Ovary (tissue), 9 donors: ENCODE measurements around the gene CCDC80. TPM values are rescaled to one million over a fixed set of nuclear protein-coding genes. Genes with fewer than 3 reads are reported as not detected.
A peak's percentile ranks its signal among the peaks of the same experiment; 100 is the strongest.

Experiments
- DNase-seq, 5 donors: peaks; one replicate each; pipeline ENCODE4 v3.0.0-alpha.2; 2019 to 2020
- H3K27ac ChIP-seq, 2 donors: fragments of 200-600 bp; one replicate each; pipeline versions ENCODE4 v1.5.1 to v1.8.0; 2019 to 2022
- H3K27me3 ChIP-seq: fragments of 200-600 bp; one replicate; pipeline ENCODE4 v1.8.0; 2022
- H3K36me3 ChIP-seq: fragments of 200-600 bp; sonication (generic); one replicate; pipeline ENCODE4 v1.5.1; 2019
- H3K4me1 ChIP-seq: one replicate; pipeline ENCODE4 v1.8.1; 2013; ENCODE audit warnings: mild to moderate bottlenecking, moderate library complexity; ENCODE audit not compliant: insufficient read depth
- H3K4me3 ChIP-seq: fragments of 200-600 bp; sonication (generic); one replicate; pipeline ENCODE4 v1.5.1; 2017
- H3K9me3 ChIP-seq, 2 donors: fragments of 200-600 bp in 1 of 2; sonication (generic) in 1 of 2; one replicate each; pipeline versions ENCODE4 v1.5.1 to v1.8.1; 2013 to 2019; ENCODE audit warnings: mild to moderate bottlenecking in 1 of 2, moderate library complexity in 1 of 2
- EP300 ChIP-seq: sonication (generic); formaldehyde crosslinking; IDR thresholded peaks from one replicate; pipeline ENCODE4 v1.6.1; 2017; ENCODE audit warnings: antibody characterized with exemption
- POLR2A ChIP-seq: fragments of 450-650 bp; IDR thresholded peaks from one replicate; pipeline ENCODE4 v1.6.1; 2017; ENCODE audit warnings: antibody characterized with exemption, mild to moderate bottlenecking, moderate library complexity
- WGBS, 3 donors: extraction: QIAGEN DNeasy Blood & Tissue Kit in 1 of 3; methylation state at CpG; one replicate each; pipeline versions ENCODE4 v1.1.5 to v1.1.7; 2013 to 2017; 5-methylcytosine and 5-hydroxymethylcytosine counted together
- intact Hi-C, 4 donors: fragments of 100-400 bp; cut with DNase I; formaldehyde crosslinking; loops; one replicate each; pipeline versions ENCODE4 v1.11.0 to v1.15.1; 2022 to 2023
- polyA plus RNA-seq, 2 donors: library from polyadenylated mRNA; stranded (reverse); fragments of 200-250 nt in 1 of 2; fragments of 350-450 nt in 1 of 2; fragmentation: Illumina TruSeq in 1 of 2; extraction: RNeasy Lipid Tissue Mini Kit (QIAGEN cat#74804) in 1 of 2; gene quantifications; one replicate each; pipeline ENCODE4 v1.2.3, GENCODE V29; 2013 to 2014
- total RNA-seq, 7 donors: library from RNA; depleted of rRNA in 2 of 7; stranded (reverse); fragments of >200 nt in 2 of 7; fragmentation: NEBNext Ultra II Directional in 3 of 7; extraction: Animal tissue kit (Norgen Biotek cat#: 25700) in 3 of 7; gene quantifications; one replicate each; pipeline versions ENCODE4 v1.1.0 to v1.2.4, GENCODE V29; 2016 to 2023
- TF ChIP-seq, protein P1 (sequence below), 3 donors: fragments of 450-650 bp in 2 of 3; fragments of 200-600 bp in 1 of 3; IDR thresholded peaks; one replicate each; pipeline versions ENCODE4 v1.5.1 to v1.8.0; 2016 to 2022; ENCODE audit warnings: antibody characterized with exemption in 3 of 3, mild to moderate bottlenecking in 1 of 3
- donor health status: DM: no; HTN: no; CAD: no; lungs with moderate emphysema.
- donor health status: DM: no; HTN: no; CAD: no.
- donor health status: Bipolar disorder and iron deficiency.
- donor health status: DM: yes; HTN: yes; CAD: no.
- donor health status: DM: no; HTN: no; CAD: no.
- donor health status: DM: yes; HTN: yes; CAD: no.

CCDC80 gene
- total and polyA plus RNA-seq, 9 donors: 13.2 to 539 (median 92.2) TPM

DNA sequence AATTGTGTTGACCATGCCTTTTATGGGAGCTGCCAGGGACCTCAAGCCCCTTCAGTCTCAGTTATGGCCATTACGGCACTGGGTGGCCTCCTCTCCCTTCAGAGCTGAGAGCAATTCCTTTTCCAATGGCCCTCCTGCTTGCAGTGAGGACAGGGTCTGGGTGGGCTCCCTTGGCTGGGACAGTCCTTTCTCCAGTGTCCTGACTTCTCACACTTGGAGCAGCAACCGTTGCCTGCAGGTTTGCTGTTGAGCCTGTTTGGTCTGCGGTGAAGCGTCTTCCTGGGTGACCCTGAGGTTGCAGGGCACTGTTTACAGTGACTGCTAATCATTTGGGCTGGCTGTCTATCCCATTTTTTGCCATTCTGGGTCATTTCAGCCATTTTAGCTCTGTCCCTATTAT, 3.5 kb upstream of the CCDC80 start:
- Histone ChIP-seq H3K4me3 (no peak overlapping the region), H3K4me1 (no peaks in the 10 kb centered on the region), H3K27ac (no peak overlapping the region), H3K36me3 (no peaks in the 10 kb centered on the region), H3K9me3 (no peaks in the 10 kb centered on the region), H3K27me3 (no peaks in the 10 kb centered on the region)
- no peak for DNase-seq
- WGBS, 3 donors: 87 to 97% (median 96%) methylated on average over 4 of the region's 4 CpGs
- TF ChIP-seq POLR2A: no peak
- intact Hi-C loops: loop anchor here (5.0 to 10.0 kb wide), 7 partner anchors 60 to 340 kb away; partner anchors contain the start of genes CD200R1 (in 2 of the 4) and CD200 (in 1 of the 4)

DNA sequence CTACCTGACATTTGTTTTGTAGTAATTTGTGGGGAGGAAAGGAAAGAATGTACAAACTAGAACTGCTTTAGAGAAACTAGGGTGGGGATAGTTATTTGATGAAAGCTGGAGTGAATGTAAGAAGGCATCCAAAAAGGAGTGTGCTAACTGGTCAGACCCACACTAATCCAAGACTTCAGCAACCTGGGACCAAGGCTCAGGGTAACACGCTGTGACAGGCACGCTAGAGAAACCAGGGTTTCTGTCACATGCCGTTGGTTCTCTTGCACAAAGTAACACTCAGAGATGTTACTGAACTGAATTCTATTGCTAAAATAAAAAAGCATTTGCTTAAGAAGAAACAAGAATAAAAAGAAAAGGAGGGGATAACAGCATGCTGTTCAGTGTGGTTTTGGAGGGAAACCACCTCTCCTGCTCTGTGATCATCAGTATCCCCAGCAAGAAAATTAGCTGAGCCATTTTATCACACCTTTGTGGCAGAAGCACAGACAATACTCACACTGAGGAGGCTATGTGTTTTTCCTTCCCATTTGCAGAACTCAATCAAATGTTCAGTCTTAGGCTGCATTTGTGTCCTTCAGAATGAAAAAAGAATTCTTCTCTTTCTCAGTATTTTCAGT, 2.8 kb upstream of the CCDC80 start:
- 73 to 79% (median 76%) methylated on average over 3 of the region's 3 CpGs for WGBS, 3 donors
- no peaks in the 10 kb centered on the region for H3K27me3 ChIP-seq
- intact Hi-C loops: loop anchor here (5.0 to 10.0 kb wide), 7 partner anchors 59 to 341 kb away; partner anchors contain the start of genes CD200R1 (in 2 of the 4) and CD200 (in 1 of the 4)
- no peak overlapping the region for H3K4me3 ChIP-seq
- no peak overlapping the region for H3K27ac ChIP-seq
- no peak for TF ChIP-seq POLR2A
- DNase-seq: no peak
- H3K36me3 ChIP-seq: no peaks in the 10 kb centered on the region
- H3K4me1 ChIP-seq: peaks cover 4% of the 10 kb centered on the region
- H3K9me3 ChIP-seq: no peaks in the 10 kb centered on the region

- Histone ChIP-seq H3K27me3 (no peaks in the 10 kb centered on the region), H3K36me3 (no peaks in the 10 kb centered on the region), H3K4me1 (peaks cover 10% of the 10 kb centered on the region), H3K4me3 (no peak overlapping the region), H3K9me3 (no peaks in the 10 kb centered on the region), H3K27ac (no peak overlapping the region)
- WGBS, 3 donors: 3 to 4% (median 4%) methylated on average over 10 of the region's 10 CpGs
- intact Hi-C loops: loop anchor here (5.0 to 10.0 kb wide), 7 partner anchors 58 to 342 kb away; partner anchors contain the start of genes CD200R1 (in 2 of the 4) and CD200 (in 1 of the 4)
- peak; percentile 79 to 91 (median 85) for DNase-seq
- TF ChIP-seq EP300 (no peak), POLR2A (no peak)
- TF ChIP-seq, protein P1, sequence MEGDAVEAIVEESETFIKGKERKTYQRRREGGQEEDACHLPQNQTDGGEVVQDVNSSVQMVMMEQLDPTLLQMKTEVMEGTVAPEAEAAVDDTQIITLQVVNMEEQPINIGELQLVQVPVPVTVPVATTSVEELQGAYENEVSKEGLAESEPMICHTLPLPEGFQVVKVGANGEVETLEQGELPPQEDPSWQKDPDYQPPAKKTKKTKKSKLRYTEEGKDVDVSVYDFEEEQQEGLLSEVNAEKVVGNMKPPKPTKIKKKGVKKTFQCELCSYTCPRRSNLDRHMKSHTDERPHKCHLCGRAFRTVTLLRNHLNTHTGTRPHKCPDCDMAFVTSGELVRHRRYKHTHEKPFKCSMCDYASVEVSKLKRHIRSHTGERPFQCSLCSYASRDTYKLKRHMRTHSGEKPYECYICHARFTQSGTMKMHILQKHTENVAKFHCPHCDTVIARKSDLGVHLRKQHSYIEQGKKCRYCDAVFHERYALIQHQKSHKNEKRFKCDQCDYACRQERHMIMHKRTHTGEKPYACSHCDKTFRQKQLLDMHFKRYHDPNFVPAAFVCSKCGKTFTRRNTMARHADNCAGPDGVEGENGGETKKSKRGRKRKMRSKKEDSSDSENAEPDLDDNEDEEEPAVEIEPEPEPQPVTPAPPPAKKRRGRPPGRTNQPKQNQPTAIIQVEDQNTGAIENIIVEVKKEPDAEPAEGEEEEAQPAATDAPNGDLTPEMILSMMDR (IDR thresholded peaks at IDR 0.05): peak; percentile 59 to 75 (median 74)
Observed at GRCh38 chr3:112642912-112643506, 2.1 kb upstream of the CCDC80 start.

DNA sequence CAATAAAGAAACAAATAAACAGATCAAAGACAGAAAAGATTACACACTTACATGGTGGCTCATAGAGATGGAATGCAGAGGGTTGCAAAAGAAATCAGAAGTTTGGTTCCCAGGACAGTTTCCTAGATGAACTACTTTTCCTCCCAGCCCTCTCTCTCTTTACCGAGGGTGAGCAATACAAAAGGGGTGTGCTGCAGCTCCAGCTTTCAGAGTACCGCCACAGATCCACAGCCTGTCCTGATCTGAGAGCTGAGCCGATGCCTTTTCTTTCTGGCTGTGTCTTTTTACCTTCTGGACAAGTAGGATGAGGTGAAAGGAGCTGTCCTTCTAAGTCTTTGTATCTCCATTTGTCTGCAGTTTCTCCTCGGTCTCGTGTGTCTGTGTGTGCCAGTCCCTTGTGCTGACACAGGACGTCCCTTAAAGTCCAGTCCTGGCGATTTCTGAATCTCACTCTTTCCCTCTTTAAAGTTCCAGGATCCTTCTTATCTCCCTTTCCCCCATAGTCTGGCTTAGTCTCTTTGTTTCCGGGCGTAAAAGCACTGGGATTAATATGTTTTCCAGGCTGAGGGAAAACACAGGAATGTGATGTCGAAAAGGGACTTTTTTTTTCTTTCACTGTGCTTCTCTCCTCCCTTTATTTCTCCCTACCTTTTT, 540 bp downstream of the CCDC80 start:
- intact Hi-C loops: loop anchor here (5.0 to 10.0 kb wide), 7 partner anchors 56 to 344 kb away; partner anchors contain the start of genes CD200R1 (in 2 of the 4) and CD200 (in 1 of the 4)
- 2 to 5% (median 3%) methylated on average over 10 of the region's 10 CpGs for WGBS, 3 donors
- TF ChIP-seq, protein P1 (IDR thresholded peaks at IDR 0.05): no peak
- TF ChIP-seq EP300: no peak
- TF ChIP-seq POLR2A: no peak
- Histone ChIP-seq H3K27ac (peak overlapping the region; percentile 39 to 76), H3K9me3 (no peaks in the 10 kb centered on the region), H3K27me3 (no peaks in the 10 kb centered on the region), H3K36me3 (no peaks in the 10 kb centered on the region), H3K4me3 (peak overlapping the region; percentile 35), H3K4me1 (peaks cover 13% of the 10 kb centered on the region)
- peak in 4 of 5 donors; percentile 23 to 55 (median 37) for DNase-seq

DNA sequence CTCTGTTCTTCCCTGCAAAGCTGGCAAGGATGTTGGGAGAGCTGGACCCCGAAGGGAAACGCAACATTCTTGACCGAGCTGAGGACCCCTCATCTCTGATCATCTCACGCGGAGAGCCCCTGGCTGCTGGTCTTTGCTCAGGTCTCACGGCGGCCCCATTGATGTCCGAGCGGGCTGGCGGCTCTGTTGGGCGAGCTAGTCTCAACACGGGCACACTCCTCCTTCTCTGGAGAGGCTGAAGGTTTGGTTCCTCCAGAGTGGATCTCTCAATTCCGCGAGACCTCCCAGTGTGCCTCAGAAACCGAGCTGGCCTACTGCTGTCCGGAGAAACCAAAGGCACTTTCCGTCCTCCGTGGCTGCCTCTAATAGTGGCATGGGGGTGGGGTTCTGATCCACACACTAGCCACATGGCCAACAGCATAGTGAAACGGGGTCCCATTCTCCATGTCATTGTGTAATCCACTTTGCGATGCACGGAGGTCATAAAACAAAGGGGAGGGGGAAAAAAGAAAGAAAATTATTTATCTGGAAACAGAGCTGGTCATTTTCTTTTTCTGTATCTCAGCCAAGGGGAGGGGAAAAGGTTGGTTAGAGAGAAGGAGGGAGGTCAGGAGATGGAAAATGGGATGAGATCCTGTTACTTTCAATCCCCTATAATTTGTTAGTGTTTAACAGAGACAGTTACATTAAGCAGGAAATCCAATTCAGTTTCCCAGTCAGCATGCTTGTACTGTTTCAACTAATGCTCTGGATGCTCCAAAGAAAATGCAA, 1.3 kb downstream of the CCDC80 start:
- 69 to 80% (median 77%) methylated on average over 21 of the region's 21 CpGs for WGBS, 3 donors
- Histone ChIP-seq H3K27me3 (no peaks in the 10 kb centered on the region), H3K36me3 (no peaks in the 10 kb centered on the region), H3K9me3 (no peaks in the 10 kb centered on the region), H3K4me1 (peaks cover 15% of the 10 kb centered on the region), H3K27ac (peak overlapping the region in 1 of 2 donors; percentile 76), H3K4me3 (peak overlapping the region; percentile 35)
- intact Hi-C loops: loop anchor here (5.0 to 10.0 kb wide), 8 partner anchors 55 to 345 kb away; partner anchors contain the start of genes CD200R1 (in 2 of the 4), ATG3 (in 1 of the 4), CD200 (in 1 of the 4) and SLC35A5 (in 1 of the 4)
- DNase-seq: peak in 4 of 5 donors; percentile 16 to 36 (median 32)
- TF ChIP-seq, protein P1 (IDR thresholded peaks at IDR 0.05): no peak
- no peak for TF ChIP-seq EP300
- no peak for TF ChIP-seq POLR2A
